GM13976 (cell line): ENCODE measurements around the gene ITM2B.

ENCODE experiments used
- DNase-seq: peaks from one replicate; pipeline ENCODE4 v3.0.0; 2012; ENCODE audit warnings: low spot score
- CTCF ChIP-seq: IDR thresholded peaks from 2 replicates; pipeline ENCODE4 v1.5.1; 2012; ENCODE audit warnings: borderline replicate concordance, mild to moderate bottlenecking; ENCODE audit not compliant: insufficient read depth; ENCODE audit errors: extremely low read depth, missing control alignments, control extremely low read depth
- in situ Hi-C: fragments of 300-500 bp; cut with MboI; formaldehyde crosslinking; loops from one replicate; pipeline ENCODE4 v1.12.0; 2022; ENCODE audit warnings: low sequenced_read_pairs, mixed read lengths, inconsistent platforms; ENCODE audit not compliant: unreplicated experiment

The ITM2B gene

GRCh38 chr13:48294653-48295052, 61.6 kb downstream of the ITM2B start:
- DNase-seq = no peak
- TF ChIP-seq CTCF = no peak
- in situ Hi-C loops = no loop called here

- no peak for DNase-seq
- in situ Hi-C loops = no loop called here
Measured at GRCh38 chr13:48295271-48295670, 62.3 kb downstream of the ITM2B start.

GRCh38 chr13:48296528-48296927, 63.5 kb downstream of the ITM2B start:
- in situ Hi-C loops = no loop called here
- no peak for TF ChIP-seq CTCF
- DNase-seq = no peak

More at GRCh38 chr13:48295271-48295670, 62.3 kb downstream of the ITM2B start:
- TF ChIP-seq CTCF = no peak

- in situ Hi-C loops = no loop called here
- no peak for TF ChIP-seq CTCF
Measured at GRCh38 chr13:48297131-48297786, 64.3 kb downstream of the ITM2B start.

GRCh38 chr13:48299591-48299990, 66.6 kb downstream of the ITM2B start:
- TF ChIP-seq CTCF = no peak
- in situ Hi-C loops = no loop called here
- no peak for DNase-seq

More at GRCh38 chr13:48297131-48297786, 64.3 kb downstream of the ITM2B start:
- DNase-seq = no peak

- TF ChIP-seq CTCF = no peak
- in situ Hi-C loops = no loop called here
- DNase-seq = no peak
Measured at GRCh38 chr13:48302871-48303358, 69.9 kb downstream of the ITM2B start.
